Psoas muscle (tissue), 8 donors: ENCODE measurements around the gene RPL22. TPM values are rescaled to one million over a fixed set of nuclear protein-coding genes. Genes with fewer than 3 reads are reported as not detected.

Source experiments
- ATAC-seq, 4 donors: fragments of 200-7000 bp; cut with Tn5 transposase; one replicate each; pipeline ENCODE4 v1.9.1; 2020; ENCODE audit warnings: moderate library complexity in 3 of 4, mild to moderate bottlenecking in 2 of 4
- DNase-seq, 2 donors: peaks; one replicate each; pipeline ENCODE4 v3.0.0-alpha.2; 2020
- H3K27ac ChIP-seq: fragments of 200-600 bp; one replicate; pipeline ENCODE4 v1.8.0; 2022
- H3K27me3 ChIP-seq, 3 donors: fragments of 200-600 bp in 1 of 3; one replicate each; pipeline versions ENCODE4 v1.6.1 to v1.8.0; 2013 to 2022; ENCODE audit warnings: low read length in 2 of 3, mild to moderate bottlenecking in 2 of 3, moderate library complexity in 1 of 3; ENCODE audit not compliant: insufficient read depth in 3 of 3
- H3K36me3 ChIP-seq, 2 donors: fragments of 200-600 bp in 1 of 2; one replicate each; pipeline versions ENCODE4 v1.6.1 to v1.8.0; 2013 to 2022; ENCODE audit warnings: low read depth in 1 of 2, mild to moderate bottlenecking in 1 of 2, moderate library complexity in 1 of 2; ENCODE audit not compliant: insufficient read depth in 1 of 2
- H3K4me1 ChIP-seq: fragments of 200-600 bp; one replicate; pipeline ENCODE4 v1.8.0; 2022
- H3K4me3 ChIP-seq: fragments of 200-600 bp; one replicate; pipeline ENCODE4 v1.8.0; 2022; ENCODE audit warnings: mild to moderate bottlenecking
- H3K9me3 ChIP-seq: fragments of 200-600 bp; one replicate; pipeline ENCODE4 v1.8.0; 2022
- WGBS, 3 donors: extraction: QIAGEN DNeasy Blood & Tissue Kit; methylation state at CpG; one replicate each; pipeline versions ENCODE4 v1.1.6 to v1.1.7; 2013; 5-methylcytosine and 5-hydroxymethylcytosine counted together
- intact Hi-C, 2 donors: fragments of 100-400 bp; cut with DNase I; formaldehyde crosslinking; loops; one replicate each; pipeline versions ENCODE4 v1.11.0 to v1.14.2; 2022
- polyA plus RNA-seq, 3 donors: library from polyadenylated mRNA; stranded (reverse); fragments of 200-250 nt; gene quantifications; one replicate each; pipeline ENCODE4 v1.2.3, GENCODE V29; 2013
- total RNA-seq, 4 donors: library from RNA; stranded (reverse); fragmentation: NEBNext Ultra II Directional in 2 of 4; extraction: Animal tissue kit (Norgen Biotek cat#: 25700) in 2 of 4; gene quantifications; one replicate each; pipeline versions ENCODE4 v1.2.1 to v1.2.4, GENCODE V29; 2021 to 2023
- TF ChIP-seq, protein P1 (sequence below): fragments of 200-600 bp; IDR thresholded peaks from one replicate; pipeline ENCODE4 v1.8.0; 2022; ENCODE audit warnings: antibody characterized with exemption
- donor health status: healthy with polysubstance abuse.
- donor health status: DM: no; HTN: no; CAD: no; lungs with moderate emphysema.
- donor health status: Bipolar disorder and iron deficiency.
- donor health status: healthy.
- donor health status: DM: yes; HTN: yes; CAD: no.
- donor health status: DM: no; HTN: no; CAD: no.
- donor health status: DM: no; HTN: no; CAD: no.
- donor health status: DM: yes; HTN: yes; CAD: no.

RPL22 gene
- total and polyA plus RNA-seq, 7 donors, result 285 to 417 (median 313) TPM

GRCh38 chr1:6243053-6243834 is 43.8 kb upstream of the RPL22 start:
- TF ChIP-seq, protein P1, sequence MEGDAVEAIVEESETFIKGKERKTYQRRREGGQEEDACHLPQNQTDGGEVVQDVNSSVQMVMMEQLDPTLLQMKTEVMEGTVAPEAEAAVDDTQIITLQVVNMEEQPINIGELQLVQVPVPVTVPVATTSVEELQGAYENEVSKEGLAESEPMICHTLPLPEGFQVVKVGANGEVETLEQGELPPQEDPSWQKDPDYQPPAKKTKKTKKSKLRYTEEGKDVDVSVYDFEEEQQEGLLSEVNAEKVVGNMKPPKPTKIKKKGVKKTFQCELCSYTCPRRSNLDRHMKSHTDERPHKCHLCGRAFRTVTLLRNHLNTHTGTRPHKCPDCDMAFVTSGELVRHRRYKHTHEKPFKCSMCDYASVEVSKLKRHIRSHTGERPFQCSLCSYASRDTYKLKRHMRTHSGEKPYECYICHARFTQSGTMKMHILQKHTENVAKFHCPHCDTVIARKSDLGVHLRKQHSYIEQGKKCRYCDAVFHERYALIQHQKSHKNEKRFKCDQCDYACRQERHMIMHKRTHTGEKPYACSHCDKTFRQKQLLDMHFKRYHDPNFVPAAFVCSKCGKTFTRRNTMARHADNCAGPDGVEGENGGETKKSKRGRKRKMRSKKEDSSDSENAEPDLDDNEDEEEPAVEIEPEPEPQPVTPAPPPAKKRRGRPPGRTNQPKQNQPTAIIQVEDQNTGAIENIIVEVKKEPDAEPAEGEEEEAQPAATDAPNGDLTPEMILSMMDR, result no peak
- intact Hi-C loops, result loop anchor here (5.0 kb wide), 2 partner anchors 36 to 191 kb away; partner anchors contain the start of gene RNF207 (in 1 of the 2)
- no peaks in the 10 kb centered on the region for H3K9me3 ChIP-seq
- peak in 1 of 2 donors; percentile 36 for DNase-seq
- peaks cover 5% of the 10 kb centered on the region for H3K4me1 ChIP-seq
- no peaks in the 10 kb centered on the region for H3K36me3 ChIP-seq
- WGBS, 3 donors, result 14 to 17% (median 16%) methylated on average over 20 of the region's 20 CpGs
- ATAC-seq, result no peak
- no peak overlapping the region for H3K27ac ChIP-seq
- H3K27me3 ChIP-seq, result peaks cover 0 to 82% (median 24%) of the 10 kb centered on the region in 3 donors
- no peak overlapping the region for H3K4me3 ChIP-seq

- Histone ChIP-seq H3K4me3 (peak overlapping the region; percentile 15), H3K36me3 (no peaks in the 10 kb centered on the region), H3K4me1 (peaks cover 5% of the 10 kb centered on the region), H3K9me3 (no peaks in the 10 kb centered on the region), H3K27ac (no peak overlapping the region), H3K27me3 (peaks cover 0 to 71% (median 24%) of the 10 kb centered on the region in 3 donors)
- peak in 1 of 2 donors; percentile 47 for DNase-seq
- no peak for ATAC-seq
- WGBS, 3 donors, result 1% methylated on average over 29 to 99 of the region's 99 CpGs
- TF ChIP-seq, protein P1, result no peak
- intact Hi-C loops, result loop anchor here (5.0 kb wide), 2 partner anchors 35 to 190 kb away; partner anchors contain the start of gene RNF207 (in 1 of the 2)
Observed at GRCh38 chr1:6241887-6242740, 42.7 kb upstream of the RPL22 start.

- TF ChIP-seq, protein P1, result no peak
- peaks cover 0 to 62% (median 23%) of the 10 kb centered on the region in 3 donors for H3K27me3 ChIP-seq
- H3K4me1 ChIP-seq, result peaks cover 5% of the 10 kb centered on the region
- H3K9me3 ChIP-seq, result no peaks in the 10 kb centered on the region
- H3K27ac ChIP-seq, result no peak overlapping the region
- ATAC-seq (no peak), DNase-seq (peak in 1 of 2 donors; percentile 35)
- H3K4me3 ChIP-seq, result peak overlapping the region; percentile 15
- intact Hi-C loops, result loop anchor here (5.0 kb wide), 2 partner anchors 34 to 189 kb away; partner anchors contain the start of gene RNF207 (in 1 of the 2)
- WGBS, 3 donors, result 24 to 25% (median 25%) methylated on average over 32 to 33 of the region's 33 CpGs
- H3K36me3 ChIP-seq, result no peaks in the 10 kb centered on the region
Observed at GRCh38 chr1:6241107-6241886, 41.9 kb upstream of the RPL22 start.
